ENCODE data around the gene SERPINA12. TPM values are rescaled to one million over a fixed set of nuclear protein-coding genes. Genes with fewer than 3 reads are reported as not detected.

SERPINA12 gene
- total and polyA plus RNA-seq, 2 of the 13 experiments (the other 11 are each of a cell fraction or from before 2014, with no cell fraction given) = 0.08 TPM; not detected in 1

GRCh38 chr14:94501588-94502516 is 7.4 kb downstream of the SERPINA12 start (continued):
- 0 out of 2 replicates have a peak, but pooled peaks have one; percentile 37 for TF ChIP-seq RERE (CRISPR knock-in tag; IDR thresholded peaks at IDR 0.05; ENCODE audit: low read depth)
- no peak for TF ChIP-seq ZC3H4 (CRISPR knock-in tag; IDR thresholded peaks at IDR 0.05; ENCODE audit: borderline replicate concordance)
- TF ChIP-seq THAP7 (CRISPR knock-in tag; IDR thresholded peaks at IDR 0.05) = no peak
- TF ChIP-seq ELK4 (CRISPR knock-in tag; IDR thresholded peaks at IDR 0.05; ENCODE audit: borderline replicate concordance) = no peak
- TF ChIP-seq POLR2A (IDR thresholded peaks at IDR 0.05; ENCODE audit: insufficient read depth in 1 of 2, low read depth in 2 of 2, low read length in 2 of 2) = no peak; a peak in 1 of 4 replicates
- peak; percentile 73 for TF ChIP-seq PAXIP1 (CRISPR knock-in tag; conservative IDR thresholded peaks at IDR 0.05)
- TF ChIP-seq TCF7L2 (IDR thresholded peaks at IDR 0.05; ENCODE audit: low read depth, low read length) = no peak
- no peak for TF ChIP-seq WIZ (CRISPR knock-in tag; IDR thresholded peaks at IDR 0.05)
- no peak for TF ChIP-seq ZNF205 (CRISPR knock-in tag; IDR thresholded peaks at IDR 0.05)
- TF ChIP-seq ZNF674 (CRISPR knock-in tag; IDR thresholded peaks at IDR 0.05; ENCODE audit: low read depth) = no peak
- no peak for TF ChIP-seq FIP1L1 (IDR thresholded peaks at IDR 0.05; ENCODE audit: borderline replicate concordance, insufficient read depth, low read depth, low read length)
- no peak for TF ChIP-seq ZNF891 (CRISPR knock-in tag; IDR thresholded peaks at IDR 0.05)
- TF ChIP-seq ZNF558 (CRISPR knock-in tag; IDR thresholded peaks at IDR 0.05; ENCODE audit: borderline replicate concordance) = no peak
- TF ChIP-seq SOX5 (CRISPR knock-in tag; IDR thresholded peaks at IDR 0.05; ENCODE audit: borderline replicate concordance) = peak; percentile 39; the same call in 1 of the 2 replicates
- no peak for TF ChIP-seq KDM4B (CRISPR knock-in tag; IDR thresholded peaks at IDR 0.05)
- TF ChIP-seq SYNCRIP (IDR thresholded peaks at IDR 0.05; ENCODE audit: insufficient read depth, low read depth, low read length) = no peak
- TF ChIP-seq SCMH1 (CRISPR knock-in tag; IDR thresholded peaks at IDR 0.05; ENCODE audit: borderline replicate concordance) = no peak
- TF ChIP-seq MYNN (CRISPR knock-in tag; IDR thresholded peaks at IDR 0.05; ENCODE audit: low read depth) = no peak

All from HepG2 (cell line).